ENCODE data around the gene MRPS18A.

Gene MRPS18A

DNA sequence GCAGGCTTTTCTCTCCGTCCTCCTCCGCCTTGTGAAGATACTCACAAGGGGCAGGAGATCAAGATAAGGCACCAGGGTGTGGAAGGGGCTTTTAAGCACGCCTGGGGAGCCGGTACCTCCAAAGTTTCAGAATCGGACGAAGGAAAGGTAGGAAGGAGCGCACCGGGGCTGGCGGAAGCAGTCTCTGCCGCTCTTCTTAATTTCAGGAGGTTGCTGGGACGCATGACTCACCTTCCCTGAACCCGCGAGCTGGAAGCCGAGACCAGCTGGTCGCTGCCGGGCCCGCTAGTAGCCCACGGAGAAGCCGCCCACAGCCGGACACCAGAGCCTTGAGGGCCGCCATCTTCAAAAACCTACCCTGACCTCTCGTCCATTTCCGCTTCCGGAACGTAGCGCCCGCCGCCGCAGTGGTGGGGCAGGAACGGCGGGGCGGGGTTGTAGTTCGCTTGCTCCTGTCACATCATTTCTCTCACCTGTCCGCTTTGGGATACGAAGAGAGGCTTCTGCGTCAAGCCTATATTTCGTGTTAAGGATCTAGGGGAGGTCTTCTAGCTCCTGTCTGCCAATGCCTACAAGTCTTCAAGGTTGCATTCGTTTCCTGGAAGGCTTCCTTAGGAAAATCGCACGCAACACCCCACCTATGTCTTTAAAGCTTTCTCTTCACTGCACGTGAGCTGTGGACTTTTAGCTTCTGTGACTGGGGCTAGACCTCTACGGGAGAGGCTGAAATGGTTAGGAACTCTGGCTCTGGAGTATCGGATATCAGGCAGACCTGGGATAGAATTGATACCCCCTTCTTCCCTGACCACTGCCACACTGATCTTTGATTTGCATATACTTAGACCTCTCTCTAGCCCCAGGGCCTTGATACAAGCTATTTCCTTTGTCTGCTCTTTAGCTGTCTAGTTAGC is at the start of gene MRPS18A:
TSS of gene MRPS18A (minus strand) at position 355 of the 911 bp plus-strand sequence. CDS start at position 343, 12 bp downstream.
- peak; percentile 56 to 60 for DNase-seq (ENCODE audit: low read depth in 2 of 2)

DNA sequence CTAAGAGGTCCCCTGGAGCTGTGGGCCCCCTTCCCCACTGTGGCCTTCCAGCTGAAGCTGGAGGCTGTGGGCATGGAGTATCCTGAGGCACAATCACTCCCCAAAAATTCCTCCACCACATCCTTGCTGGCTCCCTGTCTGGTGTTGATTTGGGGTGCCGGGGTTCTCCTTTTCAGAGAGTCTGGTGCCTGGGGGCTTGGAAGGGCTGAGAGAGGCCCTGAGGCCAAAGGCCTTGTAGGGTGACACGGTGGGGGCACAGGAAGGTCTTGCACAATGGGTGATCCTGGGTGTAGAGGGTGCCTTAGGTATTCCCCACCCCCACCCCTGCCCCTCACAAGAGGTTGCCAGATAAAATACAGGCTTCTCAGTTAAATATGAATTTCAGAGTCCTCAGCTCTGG is 49.3 kb upstream of the MRPS18A start:
- no peak for DNase-seq (ENCODE audit: low read depth in 2 of 2)

DNA sequence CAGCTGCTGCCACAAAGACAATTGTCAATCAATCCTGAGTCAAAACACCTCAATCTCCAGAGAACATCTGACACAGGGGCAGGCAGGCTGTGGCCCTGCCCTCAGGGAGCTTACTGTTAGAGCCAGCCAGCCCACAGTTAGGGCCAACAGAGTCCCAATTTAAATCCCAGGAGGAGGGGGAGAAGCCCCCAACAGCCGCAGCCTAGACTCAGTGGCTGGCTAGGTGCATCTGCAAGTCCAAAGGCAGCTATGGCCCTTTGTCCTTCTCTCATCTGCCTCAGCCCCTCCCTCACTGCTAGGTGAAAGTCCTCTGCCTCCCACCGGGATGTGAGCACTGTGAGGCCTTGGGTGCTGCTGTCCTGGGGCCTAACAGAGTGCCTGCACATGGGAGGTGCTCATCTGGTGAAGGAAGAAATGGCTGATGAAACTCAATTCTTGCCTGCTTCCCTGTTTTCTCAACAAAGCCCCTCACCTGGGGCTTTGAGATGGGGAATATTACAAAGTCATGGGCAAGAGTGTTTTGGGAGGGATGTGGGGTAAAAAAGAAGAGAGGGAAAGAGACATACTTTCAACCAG is 48.7 kb upstream of the MRPS18A start:
- DNase-seq (ENCODE audit: low read depth in 2 of 2): no peak

DNA sequence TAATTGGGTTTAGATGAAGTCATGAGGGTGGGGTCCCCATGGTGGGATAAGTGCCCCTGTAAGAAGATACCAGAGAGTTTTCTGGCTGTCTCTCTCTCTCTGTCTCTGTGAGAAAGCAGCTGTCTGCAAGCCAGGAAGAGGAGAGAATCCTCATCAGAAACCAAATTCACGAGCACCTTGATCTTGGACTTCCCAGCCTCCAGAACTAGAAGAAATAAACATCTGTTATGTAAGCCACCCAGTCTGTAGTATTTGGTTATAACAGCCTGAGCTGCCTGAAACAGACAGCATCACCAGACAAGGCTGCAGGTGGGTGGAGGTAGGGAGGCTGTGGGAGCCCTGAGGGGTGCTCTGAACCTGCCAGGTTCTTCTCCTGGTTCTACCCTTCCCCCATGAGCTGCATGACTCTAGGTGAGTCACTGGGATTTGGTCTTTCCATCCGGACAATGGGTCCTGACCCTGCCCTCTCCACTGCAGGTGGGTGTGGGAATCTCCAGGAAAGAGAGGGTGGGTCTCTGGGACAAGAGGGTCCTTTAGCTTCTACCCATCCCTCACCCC is 48.1 kb upstream of the MRPS18A start:
- no peak for DNase-seq (ENCODE audit: low read depth in 2 of 2)

DNA sequence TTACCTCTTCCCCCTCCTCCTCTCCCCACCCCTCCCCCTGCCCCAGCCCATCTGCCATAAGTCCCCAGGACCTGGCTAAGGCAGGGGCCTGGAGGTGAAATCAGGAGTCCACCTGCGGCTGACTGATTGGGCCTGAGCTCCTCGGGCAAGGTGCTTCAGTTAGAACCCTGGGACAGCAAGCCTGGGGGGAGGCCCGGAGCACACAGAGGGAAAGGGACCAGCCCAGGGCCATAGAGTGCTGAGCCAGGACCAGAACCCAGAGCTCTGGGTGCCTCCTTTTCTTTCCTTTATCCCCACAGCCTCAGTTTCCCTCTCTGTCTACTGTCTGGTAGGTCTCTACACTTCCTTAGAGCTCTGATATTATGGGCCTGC is 46.7 kb upstream of the MRPS18A start:
- DNase-seq (ENCODE audit: low read depth in 2 of 2): no peak

DNA sequence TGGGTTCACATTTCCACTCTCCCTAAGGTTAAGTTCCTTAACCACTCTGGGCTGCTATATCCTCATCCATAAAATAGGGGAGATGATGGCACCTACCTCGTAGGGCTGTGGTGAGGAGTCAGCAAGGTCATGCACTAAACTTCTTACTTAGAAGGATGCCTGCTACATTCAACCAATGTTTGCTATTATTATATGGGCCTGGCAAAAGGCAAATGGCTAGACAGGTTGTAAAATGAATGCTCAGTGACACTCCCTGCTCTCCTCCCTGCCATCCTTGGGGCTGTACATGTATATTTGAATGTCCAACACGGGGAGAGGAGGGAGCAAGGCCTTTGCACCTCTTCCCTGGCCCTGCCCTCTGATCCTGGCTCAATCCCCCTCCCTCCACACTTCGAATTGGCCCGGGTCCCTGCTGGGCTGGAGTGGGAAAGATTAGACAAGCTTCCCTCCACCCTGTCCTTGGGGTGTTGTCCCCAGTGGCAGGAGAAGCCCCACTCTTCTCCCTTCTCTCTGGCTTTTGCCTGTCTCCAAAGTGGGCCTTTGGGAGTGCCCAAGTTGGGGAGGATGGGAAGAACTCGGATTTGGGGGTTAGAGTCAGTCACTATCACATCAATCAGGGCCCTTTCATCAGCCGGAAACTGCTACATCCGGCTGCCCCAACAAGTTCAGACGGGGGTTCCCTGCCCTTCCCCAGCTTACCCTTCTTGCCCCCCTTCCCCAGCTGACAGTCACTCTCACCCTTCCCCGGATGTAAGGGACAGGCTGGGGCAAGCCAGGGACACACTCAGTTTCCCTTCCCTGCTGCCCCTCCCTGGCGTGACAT is 46.1 kb upstream of the MRPS18A start:
- DNase-seq (ENCODE audit: low read depth in 2 of 2): peak; percentile 12 to 21

DNA sequence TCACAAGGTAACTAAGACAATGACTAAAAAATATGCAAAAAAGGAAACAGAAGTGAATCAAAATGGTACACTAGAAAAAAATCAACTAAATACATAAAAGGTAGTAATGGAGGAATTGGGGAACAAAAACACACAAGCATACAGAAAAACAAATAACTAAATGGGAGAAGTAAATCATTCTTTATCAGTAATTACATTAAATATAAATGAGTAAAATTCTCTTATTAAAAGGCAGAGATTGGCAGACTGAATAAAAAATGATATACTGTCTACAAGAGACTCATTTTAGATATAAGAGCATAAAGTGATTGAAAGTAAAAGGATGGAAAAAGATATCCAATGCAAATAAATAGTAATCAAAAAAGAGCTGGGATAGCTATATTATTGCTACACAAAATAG is 43.0 kb upstream of the MRPS18A start:
- DNase-seq (ENCODE audit: low read depth in 2 of 2): no peak

- no peak for DNase-seq (ENCODE audit: low read depth in 2 of 2)
Measured at GRCh38 chr6:43729537-43729936, 41.9 kb upstream of the MRPS18A start.

DNA sequence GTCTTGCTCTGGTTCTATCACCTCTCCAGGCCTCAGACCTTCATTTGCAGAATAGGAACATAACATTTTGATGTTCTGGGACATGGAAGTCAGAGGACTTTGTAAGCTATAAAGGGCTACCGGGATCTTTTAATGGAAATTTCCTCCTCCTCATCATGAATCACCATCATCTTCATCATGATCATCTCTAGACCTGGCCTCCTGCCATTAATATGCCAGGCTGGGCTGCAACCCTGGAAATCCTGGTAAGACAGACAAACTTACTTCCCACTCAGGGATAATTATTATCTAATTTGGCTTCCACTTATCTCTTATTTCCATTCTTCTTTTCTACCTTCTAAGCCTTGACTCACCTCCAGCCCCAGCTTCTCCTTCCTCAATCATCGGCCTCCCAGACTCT is 41.0 kb upstream of the MRPS18A start:
- DNase-seq (ENCODE audit: low read depth in 2 of 2): no peak

DNA sequence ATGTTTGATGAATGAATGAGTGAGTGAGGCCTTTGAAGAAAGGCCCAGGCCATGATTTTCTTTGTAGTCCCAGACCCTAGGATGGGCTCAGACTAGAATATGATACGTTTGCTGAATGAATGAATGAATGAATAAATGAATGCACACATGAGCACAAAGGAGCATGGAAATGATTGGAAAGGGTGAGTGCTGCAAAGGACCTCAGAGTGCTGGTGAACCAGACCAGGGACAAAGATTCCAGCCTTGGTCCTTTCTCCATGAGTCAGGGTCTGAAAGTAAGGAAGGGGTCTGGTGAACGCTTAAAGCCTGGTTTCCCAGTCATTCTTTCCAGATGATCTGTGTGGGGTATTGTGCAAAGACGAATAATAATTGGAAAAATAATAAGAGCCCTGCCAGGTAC is 40.0 kb upstream of the MRPS18A start:
- DNase-seq (ENCODE audit: low read depth in 2 of 2): no peak

DNA sequence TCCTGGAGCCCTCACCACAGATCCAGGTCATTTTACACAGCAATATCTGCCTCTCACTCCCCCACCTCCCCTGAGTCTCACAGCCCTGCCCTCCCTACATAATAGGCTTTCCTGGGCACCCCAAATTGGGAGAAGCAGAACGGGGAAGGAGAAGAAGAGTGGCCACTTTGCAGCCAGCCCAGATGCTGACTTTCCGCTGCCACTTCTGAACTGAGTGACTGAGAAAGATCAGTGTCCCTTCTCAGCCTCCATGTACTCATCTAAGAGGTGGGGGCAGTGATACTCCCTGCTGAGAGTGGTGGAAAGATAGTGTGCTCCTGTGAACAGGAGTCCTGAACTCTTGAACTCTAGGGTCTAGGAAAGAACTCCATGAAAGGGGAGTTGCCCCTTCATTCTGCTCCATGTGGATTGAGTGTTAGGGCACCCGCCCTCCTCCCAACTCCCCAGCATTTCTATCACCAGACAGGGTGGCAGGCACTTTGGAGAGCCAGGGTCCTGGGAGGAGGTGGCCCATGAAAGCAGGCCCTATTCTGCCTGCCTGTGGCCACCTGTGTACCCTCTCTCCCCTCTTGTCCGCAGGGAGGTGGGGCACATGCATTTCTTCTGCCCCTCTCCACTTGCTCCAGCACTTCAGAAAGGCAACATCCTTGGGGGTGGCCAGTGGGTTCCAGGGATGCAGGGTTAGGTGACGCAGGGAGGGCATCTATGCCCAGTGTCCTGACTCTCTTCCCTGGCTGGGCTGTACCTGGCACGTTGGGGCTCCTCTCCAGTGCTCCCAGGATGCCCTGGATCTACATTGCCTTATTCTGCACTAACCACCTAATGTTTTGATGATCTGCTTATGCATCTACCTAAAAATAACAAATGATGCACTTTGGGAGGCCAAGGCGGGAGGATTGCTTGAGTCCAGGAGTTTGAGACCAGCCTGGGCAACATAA is 38.3 kb upstream of the MRPS18A start:
- no peak for DNase-seq (ENCODE audit: low read depth in 2 of 2)

DNA sequence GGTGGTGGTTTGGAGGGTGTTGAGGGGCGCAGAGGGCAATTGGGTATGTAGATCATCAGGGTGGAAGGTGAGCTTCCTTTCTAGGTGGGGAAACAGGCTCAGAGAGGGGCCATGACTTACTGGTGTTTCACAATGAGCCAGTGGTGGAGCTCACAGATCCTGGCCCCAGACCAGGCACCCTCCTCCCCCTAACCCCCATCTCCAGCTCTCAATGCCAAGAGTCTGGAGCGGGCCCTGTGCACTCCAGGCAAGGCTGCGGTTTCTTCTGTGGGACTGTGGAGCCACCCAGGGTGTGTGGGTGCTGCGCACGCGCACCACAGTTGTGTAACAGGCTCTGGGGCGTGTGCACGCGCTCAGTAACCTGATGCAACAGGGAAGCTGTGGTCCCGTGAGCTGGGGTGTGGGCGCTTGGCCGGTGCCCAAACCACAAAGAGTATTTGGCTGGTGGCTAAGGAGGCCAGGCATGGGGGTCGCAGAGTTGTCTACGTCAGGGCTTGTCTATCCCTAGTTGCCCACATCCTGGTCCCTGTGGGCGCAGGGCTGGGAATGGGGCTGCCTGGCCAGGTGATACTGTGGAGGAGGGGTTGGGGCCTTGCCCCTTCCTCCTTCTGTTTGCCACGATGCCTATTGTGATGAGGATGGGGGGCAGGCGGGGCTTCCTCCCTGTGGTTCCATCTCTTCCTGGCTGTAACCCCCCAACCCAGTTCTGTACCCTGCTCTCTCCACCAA is 37.5 kb upstream of the MRPS18A start:
- DNase-seq (ENCODE audit: low read depth in 2 of 2): peak; percentile 58 to 63

GRCh38 chr6:43724354-43724753 is 36.8 kb upstream of the MRPS18A start:
- no peak for DNase-seq (ENCODE audit: low read depth in 2 of 2)

- DNase-seq (ENCODE audit: low read depth in 2 of 2): peak; percentile 28 to 46
Measured at GRCh38 chr6:43723737-43724295, 36.2 kb upstream of the MRPS18A start.

DNA sequence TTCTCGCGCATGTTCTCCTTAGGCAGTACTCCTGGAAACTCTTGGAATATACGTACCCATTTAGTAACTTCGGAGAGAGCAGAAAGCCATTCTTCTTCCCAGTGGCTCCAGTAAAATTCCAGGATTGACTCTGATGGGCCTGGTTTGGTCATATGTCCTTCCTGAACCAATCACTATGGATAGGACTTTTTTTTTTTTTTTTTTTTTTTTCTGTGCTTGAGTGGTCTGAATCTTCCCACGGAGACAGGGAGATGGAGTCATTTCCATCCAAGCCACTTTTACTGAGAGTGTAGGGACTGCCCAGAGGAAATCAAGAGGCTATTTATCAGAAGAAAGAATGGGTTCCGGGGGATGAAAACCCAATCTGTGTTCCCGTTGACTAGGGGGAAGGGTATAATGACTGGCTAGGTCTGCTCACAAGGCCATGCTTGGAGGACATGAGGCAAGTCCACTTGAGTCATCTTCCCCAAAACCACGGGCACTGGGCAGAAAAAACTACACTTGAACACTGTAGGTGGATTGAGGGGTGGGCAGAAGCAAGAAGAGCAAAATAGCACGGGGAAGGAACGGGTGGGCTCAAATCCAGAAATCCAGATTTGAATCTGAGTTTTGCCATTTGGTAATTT is 35.4 kb upstream of the MRPS18A start:
- DNase-seq (ENCODE audit: low read depth in 2 of 2): no peak

DNA sequence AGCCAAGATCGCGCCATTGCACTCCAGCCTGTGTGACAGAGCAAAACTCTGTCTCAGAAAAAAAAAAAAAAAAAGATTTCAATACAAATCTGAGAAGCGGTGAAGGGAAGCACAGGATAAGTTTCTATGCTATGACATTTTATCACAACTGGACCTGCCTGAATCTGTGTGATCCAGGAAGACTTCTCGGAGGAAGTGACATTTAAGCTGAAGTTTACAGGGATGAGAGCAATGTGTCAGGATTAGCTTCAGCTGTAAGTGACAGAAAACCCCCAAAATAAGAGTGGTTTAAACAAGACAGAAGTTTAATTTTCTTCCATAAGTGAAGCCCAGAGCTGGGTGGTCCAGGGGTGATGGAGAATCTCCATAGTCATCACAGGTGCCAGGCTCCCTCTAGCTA is 33.4 kb upstream of the MRPS18A start:
- DNase-seq (ENCODE audit: low read depth in 2 of 2): no peak

- DNase-seq (ENCODE audit: low read depth in 2 of 2): no peak
Measured at GRCh38 chr6:43719511-43719910, 31.9 kb upstream of the MRPS18A start.

- DNase-seq (ENCODE audit: low read depth in 2 of 2): no peak
Measured at GRCh38 chr6:43718387-43719105, 31.0 kb upstream of the MRPS18A start.

DNA sequence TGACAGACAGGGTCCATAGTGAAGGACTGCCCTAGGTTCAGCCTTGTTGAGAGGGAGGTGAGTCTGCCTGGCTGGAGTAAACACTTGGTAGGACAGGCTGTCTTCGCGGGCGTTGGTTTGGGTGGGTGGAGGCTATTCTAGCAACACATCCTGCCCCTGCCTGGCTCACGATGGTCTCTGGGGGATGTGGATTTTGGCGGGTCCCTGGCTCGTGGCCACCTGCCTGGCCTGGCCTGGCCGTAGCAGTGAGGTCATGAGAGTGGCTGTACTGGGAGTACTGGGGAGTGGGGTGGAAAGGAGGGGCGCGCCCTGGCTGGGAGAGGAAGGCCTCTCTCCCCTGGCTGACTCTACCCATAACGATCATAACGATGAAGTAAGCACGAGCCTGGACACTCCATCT is 30.2 kb upstream of the MRPS18A start:
- DNase-seq (ENCODE audit: low read depth in 2 of 2): no peak
